Measurements from ENCODE around the gene IL32.

- TF ChIP-seq POLR2A (IDR thresholded peaks at IDR 0.05) (no peak), CTCF (IDR thresholded peaks at IDR 0.05) (no peak)
Measured at GRCh38 chr16:3026003-3026378, 39.4 kb upstream of the IL32 start.
